GM12878 (cell line): ENCODE results near the gene FTL.

ENCODE experiments used
- EZH2 ChIP-seq: IDR thresholded peaks from 2 replicates; pipeline ENCODE4 v1.6.1; 2012; ENCODE audit warnings: low read depth, mild to moderate bottlenecking, control low read depth, inconsistent platforms, low read length, borderline replicate concordance; ENCODE audit not compliant: control insufficient read depth
- RAD21 ChIP-seq: IDR thresholded peaks from 2 replicates; pipeline ENCODE4 v1.6.1; 2011; ENCODE audit warnings: mild to moderate bottlenecking, low read depth, low read length, moderate library complexity; ENCODE audit not compliant: insufficient read depth
- REST ChIP-seq: IDR thresholded peaks from 2 replicates; pipeline ENCODE4 v1.6.1; 2012; ENCODE audit warnings: mild to moderate bottlenecking, low read depth, low read length
- SMARCA5 ChIP-seq: fragments of 450-650 bp; IDR thresholded peaks from 2 replicates; pipeline ENCODE4 v1.6.1; 2017; ENCODE audit warnings: mild to moderate bottlenecking
- TAF1 ChIP-seq: IDR thresholded peaks from 2 replicates; pipeline ENCODE4 v1.6.1; 2011; ENCODE audit warnings: mild to moderate bottlenecking, low read depth, low read length, borderline replicate concordance
- USF1 ChIP-seq: IDR thresholded peaks from 2 replicates; pipeline ENCODE4 v1.6.1; 2011; ENCODE audit warnings: borderline replicate concordance, low read depth, mild to moderate bottlenecking, moderate library complexity, mixed read lengths, low read length; ENCODE audit not compliant: insufficient read depth; ENCODE audit errors: extremely low read length

- TF ChIP-seq TAF1 (no peak), SMARCA5 (no peak), USF1 (peak; percentile 52), RAD21 (no peak), EZH2 (no peak), REST (no peak)
Measured at GRCh38 chr19:48967346-48968178, 2.5 kb downstream of the FTL start.
